ENCODE measurements around the gene FNDC3B. TPM values are rescaled to one million over a fixed set of nuclear protein-coding genes. Genes with fewer than 3 reads are reported as not detected.

The FNDC3B gene
- total RNA-seq, 1 donor from 2014 or later, result 29.5 TPM

Small RNAs within 50 kb of the gene (small RNA-seq; reads per million reads assigned to genes)
- not detected for gene RN7SL141P

Other genes starting within 250 kb of the FNDC3B start
- gene PLD1, start 229.1 kb upstream of the FNDC3B start, total RNA-seq (ENCODE audit: low replicate concordance), result 0.19 and 0.21 TPM in 2 replicates
- gene TMEM212, start 196.2 kb upstream of the FNDC3B start, total RNA-seq (ENCODE audit: low replicate concordance), result not detected in 2 replicates

Measured in neural progenitor cell (in vitro differentiated cells).